ENCODE results near the gene GRAMD1B.

- no peak for TF ChIP-seq CTCF (IDR thresholded peaks at IDR 0.05)
- no peak for TF ChIP-seq POLR2A (IDR thresholded peaks at IDR 0.05)
Observed at GRCh38 chr11:123521001-123521400, 90.9 kb downstream of the GRAMD1B start.
